IPS DF 4.7 (cell line): ENCODE measurements around the gene CTU1.

Experiments used
- DNase-seq: peaks from one replicate; pipeline ENCODE4 v3.0.0-alpha.2; 2013; ENCODE audit warnings: low spot score; ENCODE audit errors: extremely low read depth

CTU1 gene

DNA sequence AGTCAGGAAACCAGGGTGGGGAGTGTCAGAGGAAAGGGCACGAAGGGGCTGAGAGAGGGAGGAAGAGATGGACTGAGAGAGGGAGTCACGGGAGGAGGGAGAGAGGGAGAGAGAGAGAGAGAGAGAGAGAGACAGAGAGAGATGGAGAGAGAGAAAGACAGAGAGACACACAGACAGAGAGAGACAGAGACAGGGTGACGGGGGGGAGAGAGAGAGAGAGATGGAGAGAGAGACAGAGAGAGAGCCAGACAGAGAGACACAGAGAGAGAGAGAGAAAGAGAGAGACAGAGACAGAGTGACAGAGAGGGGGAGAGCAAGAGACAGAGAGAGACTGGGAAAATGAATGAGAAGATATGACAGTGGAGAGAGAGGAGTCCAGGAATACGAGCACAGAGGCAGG, 25.0 kb downstream of the CTU1 start:
- no peak for DNase-seq

DNA sequence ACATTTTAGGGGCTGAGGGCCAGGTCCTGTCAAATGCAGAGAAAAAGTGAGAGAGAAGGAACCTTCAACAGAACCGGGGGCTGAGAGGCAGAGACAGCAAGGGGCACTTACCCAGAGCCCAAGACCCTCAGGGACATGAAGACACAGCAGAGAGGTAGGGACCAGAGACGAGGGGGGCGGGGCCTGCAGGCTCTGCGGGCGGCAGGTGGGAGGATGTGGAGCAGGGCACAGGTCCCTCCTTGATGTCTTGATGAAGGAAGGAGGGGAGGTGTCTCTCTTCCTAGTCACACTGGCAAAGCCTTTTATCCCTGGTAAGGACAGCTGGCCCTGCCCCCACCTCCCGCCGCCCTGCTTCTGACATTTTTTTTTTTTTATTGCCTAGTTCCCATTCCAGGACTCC, 25.6 kb downstream of the CTU1 start, which contains the start of gene KLK14:
Gene KLK14 (minus strand): TSS at position 277 of the 400 bp plus-strand sequence. CDS start 273 bp downstream, at position 4.
- DNase-seq = no peak

DNA sequence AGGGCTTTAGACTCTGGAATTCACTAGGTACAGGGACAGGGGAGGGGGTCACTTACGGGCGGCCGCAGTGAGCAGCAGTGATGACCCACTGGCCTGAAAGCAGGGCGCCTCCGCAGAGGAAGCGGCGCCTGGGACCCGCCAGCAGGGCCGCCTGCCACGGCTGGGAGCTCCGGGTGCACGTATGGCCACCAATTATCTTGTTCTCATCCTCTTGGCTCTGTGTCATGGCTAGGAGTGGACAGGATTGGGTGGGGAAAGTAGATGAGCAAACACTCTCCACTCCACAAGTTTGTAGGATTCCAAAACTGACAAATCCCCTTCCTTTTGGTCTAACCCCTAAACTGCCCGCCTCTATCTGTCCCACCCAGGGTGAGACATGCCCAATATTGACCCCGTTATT, 26.7 kb downstream of the CTU1 start:
- no peak for DNase-seq

DNA sequence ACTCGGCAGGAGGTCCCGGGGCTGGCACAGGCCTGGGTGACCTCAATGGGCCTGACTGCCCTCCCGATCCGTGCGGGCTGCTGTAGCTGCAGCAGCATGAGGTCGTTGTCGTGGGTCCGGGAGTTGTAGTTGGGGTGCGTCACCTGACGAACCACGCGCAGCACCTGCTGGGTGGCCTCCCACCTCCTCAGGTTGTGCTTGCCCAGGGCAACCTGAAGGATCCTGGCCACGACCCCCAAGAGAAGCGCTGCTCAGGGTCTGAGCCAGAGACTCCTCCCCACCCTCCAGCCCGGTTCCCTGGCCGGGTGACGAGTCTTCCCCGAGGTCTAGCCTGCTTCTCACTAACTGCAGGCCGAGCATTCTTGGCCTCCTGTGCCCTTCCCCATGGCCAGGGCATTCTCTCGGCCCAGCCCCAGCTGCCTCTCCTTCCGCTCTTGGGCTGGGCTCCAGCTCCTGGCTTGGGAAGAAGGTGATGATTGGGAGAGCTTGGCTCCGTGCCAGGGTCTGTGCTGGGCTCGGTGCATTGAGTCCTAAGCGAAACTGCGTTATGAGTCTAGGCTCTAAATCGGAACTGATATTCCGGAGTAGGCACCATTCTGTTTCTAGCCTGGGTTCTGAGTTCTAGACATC, 28.6 kb downstream of the CTU1 start:
- DNase-seq = no peak

DNA sequence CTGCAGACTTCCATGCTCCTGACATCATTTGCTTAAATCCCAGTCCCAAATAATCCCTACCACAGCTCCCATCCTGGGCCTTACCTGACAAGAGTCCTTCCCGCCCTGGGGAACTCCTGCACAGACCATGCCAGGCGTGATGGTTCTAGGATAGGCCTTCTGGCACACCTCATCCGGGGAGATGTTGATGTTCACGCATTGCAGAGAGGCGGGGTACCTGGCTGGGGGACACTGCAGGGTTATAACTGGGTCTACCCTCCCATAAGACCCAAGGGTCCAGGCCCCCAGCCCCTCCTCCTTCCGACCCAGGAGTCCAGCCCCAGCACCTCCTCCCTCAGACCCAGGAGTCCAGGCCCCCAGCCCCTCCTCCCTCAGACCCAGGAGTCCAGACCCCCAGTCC, 29.5 kb downstream of the CTU1 start:
- no peak for DNase-seq

DNA sequence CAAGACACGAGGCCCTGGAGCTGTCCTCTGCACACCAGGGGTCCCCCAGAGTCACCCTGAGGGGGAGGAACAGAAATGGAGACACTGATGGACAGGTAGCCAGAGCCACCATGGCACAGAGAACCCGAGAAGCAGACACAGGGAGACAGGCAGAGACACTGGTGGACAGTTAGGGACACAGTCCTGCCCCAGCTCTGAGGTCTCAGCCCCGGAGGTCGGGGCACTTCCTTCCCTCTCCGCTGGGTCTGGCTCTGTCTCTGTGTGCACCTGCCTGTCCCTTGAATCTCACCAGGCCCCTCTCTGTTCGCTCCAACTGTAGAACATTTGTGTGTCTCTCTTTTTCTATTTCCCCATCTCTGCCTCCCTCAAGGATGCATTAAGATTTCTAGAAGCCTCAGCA, 30.1 kb downstream of the CTU1 start:
- no peak for DNase-seq

DNA sequence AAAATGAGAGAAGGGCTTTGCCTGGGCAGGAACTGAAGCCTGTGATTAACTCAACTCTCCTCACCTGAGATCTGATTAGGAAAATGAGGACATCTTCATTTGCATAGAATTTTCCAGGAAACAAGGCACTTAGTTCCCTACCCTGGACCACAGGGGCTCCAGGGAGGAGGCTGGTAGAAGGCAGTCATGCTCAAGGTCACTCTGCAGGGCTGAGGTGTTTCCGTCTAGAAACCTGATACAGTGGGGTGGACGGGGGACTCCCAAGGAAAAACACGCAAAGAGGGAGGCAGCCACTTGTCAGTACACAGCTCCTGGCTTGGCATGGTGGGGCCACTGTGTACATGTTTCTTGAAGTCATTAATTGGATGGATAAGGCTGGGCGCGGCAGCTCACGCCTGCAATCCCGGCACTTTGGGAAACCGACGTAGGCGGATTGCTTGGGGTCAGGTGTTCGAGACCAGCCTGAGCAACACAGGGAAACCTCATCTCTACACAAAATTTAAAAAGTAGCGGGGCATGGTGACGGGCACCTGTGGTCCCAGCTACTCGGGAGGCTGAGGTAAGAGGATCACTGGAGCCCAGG, 31.5 kb downstream of the CTU1 start:
- no peak for DNase-seq

DNA sequence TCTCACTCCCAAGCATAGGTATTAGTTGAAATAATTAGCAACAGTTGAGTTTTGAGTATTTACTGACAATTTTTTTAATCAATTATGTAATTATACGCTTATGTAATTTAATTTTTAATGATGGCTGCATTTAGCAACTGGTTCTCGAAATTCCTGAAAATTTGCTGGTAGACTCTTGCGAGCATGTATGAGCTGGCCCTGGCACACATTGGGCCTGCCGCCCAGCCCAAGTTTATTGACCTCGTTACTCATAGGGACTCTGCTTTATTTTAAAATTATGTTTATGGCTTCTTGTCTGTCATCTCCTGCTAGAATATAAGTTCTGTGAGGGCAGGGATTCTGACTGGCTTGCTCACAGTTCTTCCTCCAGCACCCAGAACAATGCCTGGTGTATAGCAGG, 32.2 kb downstream of the CTU1 start:
- no peak for DNase-seq

DNA sequence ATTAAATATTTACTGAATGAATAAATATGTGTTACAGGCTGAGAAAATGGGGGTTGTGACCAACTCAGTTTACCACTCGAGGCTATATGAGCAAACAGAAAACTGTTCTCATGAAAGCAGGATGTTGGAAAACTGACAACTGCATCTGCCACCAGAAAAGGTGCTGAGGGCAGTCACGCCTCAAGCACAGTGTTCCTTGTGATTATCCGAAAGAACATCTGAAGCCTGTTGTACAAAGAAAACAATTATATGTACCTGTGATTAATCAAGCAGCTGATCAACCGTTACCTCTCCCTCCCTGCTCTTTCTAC, 37.2 kb downstream of the CTU1 start:
- no peak for DNase-seq

DNA sequence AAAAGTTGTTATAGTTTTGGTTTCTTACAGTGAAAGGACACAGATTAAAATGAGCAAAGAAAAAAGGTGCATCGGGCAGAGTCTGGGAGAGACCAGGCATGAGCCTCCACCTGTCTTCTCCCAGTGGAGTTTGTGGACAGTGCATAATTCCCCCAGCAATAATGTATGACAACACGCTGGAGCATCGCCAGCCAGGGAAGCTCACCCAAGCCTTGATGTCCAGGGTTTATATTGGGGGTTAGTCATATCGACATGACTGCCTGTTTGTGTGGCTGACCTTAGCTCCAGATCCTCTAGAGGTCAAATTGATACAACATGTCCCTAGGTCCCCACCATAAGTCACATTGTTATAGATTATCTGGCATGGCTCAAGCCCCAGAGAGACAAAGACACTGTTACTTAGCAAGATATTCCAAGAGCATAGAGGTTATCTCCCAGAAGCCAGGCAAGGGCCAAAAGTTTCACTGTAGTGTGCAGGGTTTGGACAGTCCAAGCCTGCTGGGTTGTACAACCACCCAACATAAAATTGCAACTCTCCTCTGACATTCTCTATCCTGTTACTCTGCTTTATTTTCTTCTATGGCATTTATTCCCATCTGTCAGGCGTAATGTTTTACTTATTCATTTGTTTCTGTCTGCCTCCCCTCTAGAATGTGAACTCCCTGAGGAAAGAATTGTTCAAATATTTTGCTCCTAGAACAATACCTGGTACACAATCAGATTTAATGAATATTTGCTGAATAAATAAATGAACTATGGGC, 37.7 kb downstream of the CTU1 start:
- no peak for DNase-seq

DNA sequence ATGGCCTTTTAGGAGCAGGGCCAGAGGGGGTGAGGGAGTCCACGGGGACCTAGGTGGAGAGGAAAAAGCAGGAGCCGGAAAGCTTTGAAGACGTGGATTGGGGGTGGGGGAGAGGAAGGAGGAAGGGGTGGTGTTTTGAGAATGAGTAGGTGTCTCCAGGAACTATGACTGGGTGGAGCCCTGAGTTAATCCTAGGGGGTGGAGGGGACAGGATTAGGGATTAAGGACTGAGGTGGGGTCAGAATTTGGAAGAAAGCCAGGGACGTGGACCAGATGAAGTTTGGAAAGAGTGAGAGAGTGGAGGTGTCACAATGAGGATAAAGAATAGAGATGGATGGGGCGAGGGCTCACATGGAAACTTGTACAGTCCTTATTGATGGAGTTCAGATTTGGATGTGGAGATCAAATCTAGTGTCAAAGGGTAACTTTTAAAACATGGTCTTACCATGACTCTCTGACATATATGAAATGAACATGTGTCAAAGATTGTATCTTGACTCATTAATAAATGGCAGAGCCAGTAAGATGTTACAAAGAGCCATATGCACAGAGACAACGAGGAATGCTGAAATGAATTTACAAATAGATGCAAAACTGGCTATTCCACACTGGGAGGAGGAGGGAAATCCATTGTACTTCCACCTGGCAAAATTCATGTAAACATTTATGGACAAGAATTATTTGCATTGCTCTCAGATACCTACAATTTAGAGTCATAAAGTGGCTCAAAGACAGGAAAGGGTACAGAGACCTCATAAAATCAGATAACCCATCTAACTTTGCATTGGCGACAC, 41.6 kb downstream of the CTU1 start:
- no peak for DNase-seq

DNA sequence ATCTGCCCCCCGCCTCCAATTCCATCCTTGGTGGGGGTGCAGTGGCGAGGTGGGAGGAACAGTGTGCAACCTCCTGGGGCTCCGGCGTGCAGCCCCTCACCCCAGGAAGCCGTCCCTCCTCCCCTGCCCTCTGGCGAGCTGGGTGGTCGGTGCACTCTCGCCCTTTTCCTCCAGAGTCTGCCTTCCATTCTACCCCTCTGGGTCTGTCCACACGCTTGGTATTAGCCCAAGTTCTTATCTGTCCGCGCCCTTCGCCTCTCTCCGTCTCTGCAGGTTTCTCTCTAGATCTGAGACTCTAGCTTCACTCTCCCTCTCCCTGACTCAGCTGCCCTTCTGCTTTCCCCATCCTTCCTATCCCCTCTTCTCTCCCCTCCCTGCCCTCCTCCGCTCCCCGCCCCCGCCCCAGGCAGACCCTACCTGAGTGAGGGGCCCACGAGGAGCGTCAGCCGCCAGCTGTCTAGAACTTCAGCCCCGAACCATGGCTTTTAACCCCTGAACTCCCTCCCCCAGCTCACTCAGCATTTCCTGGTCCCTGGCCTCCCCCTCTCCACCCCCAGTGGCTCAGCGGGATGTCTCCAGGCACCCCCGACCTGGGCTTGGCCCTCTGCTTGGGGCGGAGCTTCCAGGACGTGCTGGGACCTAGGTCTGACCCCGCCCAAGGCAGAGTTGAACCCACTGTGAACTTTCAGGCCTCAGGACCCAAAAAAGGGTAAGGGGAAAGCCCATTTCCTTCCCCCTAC, 42.8 kb downstream of the CTU1 start:
- no peak for DNase-seq

DNA sequence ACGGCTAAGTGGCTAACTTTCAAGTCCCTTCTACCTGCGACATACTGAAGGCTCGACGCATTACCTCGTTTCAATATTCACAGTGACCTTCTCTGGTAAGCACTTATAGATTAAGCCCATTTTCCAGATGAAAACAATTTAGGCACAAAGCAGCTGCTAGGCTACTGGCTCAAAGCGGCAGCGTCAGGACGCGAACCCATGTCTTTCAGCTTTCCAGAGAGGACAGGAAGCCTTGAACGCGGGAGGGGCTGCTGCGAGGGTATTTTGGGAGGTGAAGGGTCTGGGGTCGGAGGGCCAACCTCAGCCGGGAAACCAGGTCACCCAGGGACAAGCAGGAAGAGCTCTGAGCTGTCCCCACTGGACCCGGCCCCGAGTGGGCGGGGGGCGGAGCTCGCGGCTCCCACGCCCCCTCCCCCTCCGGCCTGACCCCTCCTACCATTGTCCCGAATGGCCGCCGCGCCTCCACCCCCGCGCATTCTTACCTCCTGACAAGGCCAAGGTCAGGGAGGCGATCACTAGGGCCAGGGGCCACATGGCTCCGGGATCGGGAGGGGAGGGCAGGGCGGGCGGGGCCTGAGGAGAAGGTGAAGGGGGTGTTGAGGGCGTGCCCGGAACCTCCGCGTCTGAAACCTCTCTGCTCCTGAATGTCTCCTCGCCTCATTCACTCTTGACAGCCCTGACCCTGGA, 43.5 kb downstream of the CTU1 start, which contains the start of gene KLK13:
Gene KLK13 (minus strand): TSS at position 559 of the 687 bp plus-strand sequence. CDS start 25 bp downstream, at position 534.
- no peak for DNase-seq

DNA sequence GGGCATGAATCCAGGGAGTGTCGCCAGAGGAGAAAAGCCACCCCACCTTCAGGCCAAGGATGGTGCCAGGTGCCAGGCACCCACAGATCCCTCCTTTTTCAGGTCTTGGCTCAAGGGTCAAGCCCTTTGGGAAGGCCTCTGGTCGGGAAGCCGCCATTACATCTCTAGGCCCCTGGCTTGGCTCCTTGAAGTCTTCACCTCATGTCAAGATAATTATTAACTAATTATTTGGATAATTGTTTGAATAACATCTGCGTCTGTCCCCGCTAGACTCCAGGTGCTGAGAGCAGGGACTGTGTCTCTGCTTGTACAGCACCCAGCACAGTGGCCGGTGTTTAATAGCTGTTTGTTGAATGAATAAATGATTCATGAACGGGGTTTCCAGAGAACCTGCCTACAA, 44.5 kb downstream of the CTU1 start:
- no peak for DNase-seq

DNA sequence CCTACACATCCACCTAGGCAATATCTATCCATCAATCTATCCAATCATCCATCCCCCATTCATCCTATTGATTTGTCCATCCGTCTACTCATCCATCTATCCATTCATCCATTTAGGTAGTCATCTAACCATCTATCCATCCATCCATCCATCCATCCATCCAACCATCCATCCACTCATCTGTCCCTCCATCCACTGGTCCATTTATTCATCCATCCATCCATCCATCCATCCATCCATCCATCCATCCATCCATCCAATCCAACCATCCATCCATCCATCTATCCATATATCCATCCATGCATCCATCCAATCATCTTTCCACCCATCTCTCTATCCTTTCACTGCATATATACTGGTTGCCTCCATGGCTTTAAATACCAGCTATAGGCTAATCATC, 47.2 kb downstream of the CTU1 start:
- DNase-seq = no peak

DNA sequence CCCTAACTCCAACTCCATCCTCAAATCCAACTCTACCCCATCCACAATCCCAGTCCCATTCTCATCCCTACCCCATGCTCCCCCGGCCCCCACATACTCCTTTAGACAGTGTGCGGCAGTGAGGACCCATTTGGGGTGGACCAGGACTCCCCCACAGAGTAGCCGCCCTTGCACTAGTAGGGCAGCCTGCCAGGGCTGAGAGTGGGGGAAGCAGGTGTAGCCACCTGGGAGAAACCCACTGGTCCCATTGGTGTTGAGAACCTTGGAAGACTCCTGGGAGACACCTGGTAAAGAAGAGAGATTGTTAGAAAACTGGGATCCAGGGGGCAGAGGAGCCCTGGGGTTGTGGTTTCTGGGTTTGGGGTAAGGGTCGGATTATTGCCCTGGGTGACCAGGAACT, 47.9 kb downstream of the CTU1 start:
- no peak for DNase-seq

DNA sequence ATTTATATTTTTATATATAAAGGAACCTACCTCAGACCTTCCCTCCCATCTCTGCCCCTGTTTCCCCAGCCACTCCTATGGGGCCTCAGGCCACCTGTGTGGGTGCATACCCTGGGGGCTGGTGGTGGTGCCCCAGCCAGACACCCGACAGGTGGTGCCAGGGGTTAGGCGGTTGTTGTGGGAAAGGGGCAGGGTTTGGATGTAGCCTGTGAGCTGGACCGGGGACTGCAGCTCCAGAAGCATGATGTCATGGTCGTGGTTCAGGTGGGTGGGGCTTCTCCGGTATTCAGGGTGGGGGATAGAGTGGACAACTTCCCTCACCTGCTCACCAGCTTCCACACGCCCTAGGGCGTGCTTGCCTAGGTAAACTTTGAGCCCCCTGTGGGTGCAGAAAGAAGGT, 48.5 kb downstream of the CTU1 start:
- DNase-seq = no peak

DNA sequence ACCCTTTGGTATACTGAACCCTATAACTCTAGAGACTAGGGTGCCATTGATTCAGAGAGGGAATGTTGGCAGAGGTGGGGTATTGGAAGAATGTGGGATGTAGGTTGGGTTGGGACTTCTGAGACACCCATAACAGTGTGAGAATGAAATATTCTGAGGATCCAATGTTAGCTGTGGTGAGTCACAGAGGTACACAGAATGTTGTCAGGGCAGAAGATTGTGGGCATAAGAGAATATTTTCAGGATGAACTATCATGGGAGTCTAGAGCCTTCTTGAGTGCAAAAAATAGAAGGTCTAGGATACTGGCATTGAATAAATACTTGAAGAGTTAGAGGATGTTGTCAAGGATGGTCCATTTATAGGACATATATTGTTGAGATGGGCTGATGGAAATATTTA, 52.3 kb downstream of the CTU1 start:
- DNase-seq = no peak
